A549 (cell line): Measurements from ENCODE around the gene KRT13. TPM values are rescaled to one million over a fixed set of nuclear protein-coding genes. Genes with fewer than 3 reads are reported as not detected.

Experiments
- ATAC-seq, 2 experiments: fragments of 200-7000 bp in 1 of 2; fragments of >200 bp in 1 of 2; cut with Nextera tagmentation in 1 of 2; cut with Tn5 transposase in 1 of 2; 3 replicates each; pipeline versions ENCODE4 v1.8.0 to v1.9.1; 2018 to 2020; ENCODE audit warnings: mild to moderate bottlenecking in 1 of 2, moderate library complexity in 1 of 2
- CTCF ChIA-PET: fragments of 300-600 bp; sonication (Branson Sonifier 250); formaldehyde crosslinking; extraction: SDS; loops from one replicate; lab custom pipeline; 2021; ENCODE audit warnings: antibody characterized with exemption, inconsistent platforms; lab: Yijun Ruan, JAX
- POLR2A ChIA-PET: fragments of 350-600 bp; formaldehyde crosslinking; extraction: SDS; loops from one replicate; lab custom pipeline; 2021; ENCODE audit warnings: antibody characterized with exemption, inconsistent platforms; lab: Yijun Ruan, JAX
- DNase-seq, 2 experiments: peaks; one replicate each; pipeline versions ENCODE4 v3.0.0 to v3.0.0-alpha.2; 2011 to 2016; ENCODE audit warnings: low read depth in 1 of 2, low spot score in 1 of 2
- FAIRE-seq: peaks from 2 replicates; lab custom pipeline; 2011; peaks lifted over from hg19 to GRCh38; lab: Jason Lieb, UNC
- H3K27ac ChIP-seq, 2 experiments: fragments of >200 bp; sonication (Bioruptor Twin); formaldehyde crosslinking; 3 replicates each; pipeline ENCODE4 v1.5.1; 2016 to 2017
- H3K4me1 ChIP-seq: fragments of >200 bp; sonication (Bioruptor Twin); formaldehyde crosslinking; 3 replicates; pipeline ENCODE4 v1.6.1; 2016
- H3K4me2 ChIP-seq: fragments of >200 bp; sonication (Bioruptor Twin); formaldehyde crosslinking; 3 replicates; pipeline ENCODE4 v1.6.1; 2016
- H3K4me3 ChIP-seq: fragments of >200 bp; sonication (Bioruptor Twin); formaldehyde crosslinking; 3 replicates; pipeline ENCODE4 v1.5.1; 2016
- H3K9me3 ChIP-seq: fragments of >200 bp; sonication (Bioruptor Twin); formaldehyde crosslinking; 3 replicates; pipeline ENCODE4 v1.6.1; 2016
- CBX2 ChIP-seq: fragments of 200-600 bp; sonication (generic); IDR thresholded peaks from 2 replicates; pipeline ENCODE4 v1.6.1; 2016; ENCODE audit warnings: low read depth, mild to moderate bottlenecking, borderline replicate concordance
- CEBPB ChIP-seq, 2 experiments: fragments of >200 bp in 1 of 2; sonication (Bioruptor Twin) in 1 of 2; formaldehyde crosslinking in 1 of 2; IDR thresholded peaks; 2 replicates each; pipeline ENCODE4 v1.6.1; 2012 to 2016
- CHD2 ChIP-seq: fragments of 150-350 bp; IDR thresholded peaks from 2 replicates; pipeline ENCODE4 v1.6.1; 2014; ENCODE audit warnings: low read length; ENCODE audit not compliant: partially characterized antibody
- CHD4 ChIP-seq: fragments of 200-600 bp; sonication (generic); IDR thresholded peaks from 2 replicates; pipeline ENCODE4 v1.6.1; 2016; ENCODE audit warnings: antibody characterized with exemption, mild to moderate bottlenecking, borderline replicate concordance
- ELK1 ChIP-seq: fragments of 150-350 bp; IDR thresholded peaks from 2 replicates; pipeline ENCODE4 v1.6.1; 2014; ENCODE audit warnings: low read depth, mild to moderate bottlenecking, low read length
- EP300 ChIP-seq, 2 experiments: fragments of >200 bp; sonication (Bioruptor Twin); formaldehyde crosslinking; IDR thresholded peaks; 2 replicates in 1 of 2; 3 replicates in 1 of 2; pipeline ENCODE4 v1.6.1; 2016 to 2017
- ESRRA ChIP-seq: fragments of 150-350 bp; IDR thresholded peaks from 2 replicates; pipeline ENCODE4 v1.6.1; 2014; ENCODE audit warnings: mild to moderate bottlenecking, low read length, borderline replicate concordance
- FOSB ChIP-seq: fragments of 250-450 bp; sonication (Bioruptor Pico); IDR thresholded peaks from 2 replicates; pipeline ENCODE4 v1.5.0; 2020; ENCODE audit warnings: mild to moderate bottlenecking, moderate library complexity
- FOXS1 ChIP-seq: fragments of 250-450 bp; sonication (Bioruptor Pico); IDR thresholded peaks from 2 replicates; pipeline ENCODE4 v1.5.0; 2020; ENCODE audit warnings: mild to moderate bottlenecking, moderate library complexity
- HDAC2 ChIP-seq: fragments of 200-600 bp; sonication (generic); IDR thresholded peaks from 2 replicates; pipeline ENCODE4 v1.6.1; 2016
- HMGXB4 ChIP-seq: fragments of 250-450 bp; sonication (Bioruptor Pico); IDR thresholded peaks from 2 replicates; pipeline ENCODE4 v1.5.0; 2021; ENCODE audit warnings: mild to moderate bottlenecking, moderate library complexity, borderline replicate concordance
- HOXA7 ChIP-seq: fragments of 250-450 bp; sonication (Bioruptor Pico); IDR thresholded peaks from 2 replicates; pipeline ENCODE4 v1.5.0; 2020; ENCODE audit warnings: mild to moderate bottlenecking, moderate library complexity
- HOXB13 ChIP-seq: fragments of 250-450 bp; sonication (Bioruptor Pico); IDR thresholded peaks from 2 replicates; pipeline ENCODE4 v1.5.0; 2020; ENCODE audit warnings: low read depth, mild to moderate bottlenecking, moderate library complexity
- MAFK ChIP-seq: fragments of 450-650 bp; IDR thresholded peaks from 2 replicates; pipeline ENCODE4 v1.6.1; 2014; ENCODE audit not compliant: partially characterized antibody
- MAX ChIP-seq: IDR thresholded peaks from 2 replicates; pipeline ENCODE4 v1.6.1; 2012
- MAZ ChIP-seq: fragments of 150-350 bp; IDR thresholded peaks from 2 replicates; pipeline ENCODE4 v1.6.1; 2014; ENCODE audit warnings: antibody characterized with exemption, low read depth, low read length, borderline replicate concordance
- PBX3 ChIP-seq: IDR thresholded peaks from 2 replicates; pipeline ENCODE4 v1.6.1; 2012
- PHF8 ChIP-seq: fragments of 200-600 bp; sonication (generic); IDR thresholded peaks from 2 replicates; pipeline ENCODE4 v1.6.1; 2016; ENCODE audit warnings: low read depth, mild to moderate bottlenecking, antibody characterized with exemption, moderate library complexity, borderline replicate concordance
- POLR2AphosphoS2 ChIP-seq: conservative IDR thresholded peaks from 2 replicates; pipeline ENCODE4 v1.6.1; 2012; ENCODE audit warnings: low read length, improper control_type of control experiment, inconsistent platforms
- RCOR1 ChIP-seq: fragments of 150-350 bp; IDR thresholded peaks from 2 replicates; pipeline ENCODE4 v1.6.1; 2014; ENCODE audit warnings: antibody characterized with exemption, low read length, low read depth
- REST ChIP-seq: fragments of 200-600 bp; sonication (generic); IDR thresholded peaks from 2 replicates; pipeline ENCODE4 v1.6.1; 2016; ENCODE audit warnings: antibody characterized with exemption, mild to moderate bottlenecking, moderate library complexity
- RFX5 ChIP-seq: fragments of 450-650 bp; IDR thresholded peaks from 2 replicates; pipeline ENCODE4 v1.7.1; 2014; ENCODE audit warnings: antibody characterized with exemption, mild to moderate bottlenecking, moderate library complexity
- RNF2 ChIP-seq: fragments of 200-600 bp; sonication (generic); IDR thresholded peaks from 2 replicates; pipeline ENCODE4 v1.6.1; 2016; ENCODE audit warnings: low read depth, mild to moderate bottlenecking, antibody characterized with exemption, moderate library complexity, borderline replicate concordance
- SMC3 ChIP-seq: fragments of >200 bp; sonication (Bioruptor Twin); formaldehyde crosslinking; IDR thresholded peaks from 3 replicates; pipeline ENCODE4 v1.6.1; 2018; ENCODE audit warnings: inconsistent platforms
- SREBF2 ChIP-seq: fragments of 450-650 bp; IDR thresholded peaks from 2 replicates; pipeline ENCODE4 v1.6.1; 2014; ENCODE audit warnings: mild to moderate bottlenecking, moderate library complexity
- TFCP2L1 ChIP-seq: fragments of 250-450 bp; sonication (Bioruptor Pico); IDR thresholded peaks from 2 replicates; pipeline ENCODE4 v1.5.0; 2021; ENCODE audit warnings: mild to moderate bottlenecking
- ZSCAN20 ChIP-seq: fragments of 250-450 bp; sonication (Bioruptor Pico); IDR thresholded peaks from 2 replicates; pipeline ENCODE4 v1.8.0; 2022; ENCODE audit warnings: mild to moderate bottlenecking, moderate library complexity
- WGBS: methylation state at CpG from one replicate; pipeline ENCODE4 v1.1.6; 2017; ENCODE audit errors: missing lambda C conversion rate; 5-methylcytosine and 5-hydroxymethylcytosine counted together
- polyA plus RNA-seq, 4 experiments: library from polyadenylated mRNA; depleted of rRNA in 3 of 4; stranded (reverse); fragments of >200 nt; fragmentation: RNase III in 1 of 4; extraction: RNeasy Plus Mini Kit Qiagen cat#74134 plus additional on column Dnase treatment in 1 of 4; gene quantifications; 2 replicates in 3 of 4; 3 replicates in 1 of 4; pipeline ENCODE4 v1.2.3, GENCODE V29; 2011 to 2017

KRT13 gene
- polyA plus RNA-seq, 2 of the 4 experiments (the other 2 are of a cell fraction): 0.06 TPM; not detected in 1

GRCh38 chr17:41464173-41464572 lies 41.2 kb downstream of the KRT13 start (continued):
- TF ChIP-seq ELK1 (no peak), EP300 (IDR thresholded peaks at IDR 0.05) (no peak), CBX2 (no peak), HOXA7 (CRISPR knock-in tag) (no peak), PHF8 (no peak), PBX3 (no peak), FOXS1 (CRISPR knock-in tag) (no peak), ZSCAN20 (CRISPR knock-in tag) (no peak), MAX (no peak), CHD4 (no peak)
- TF ChIP-seq, all 56 proteins: peak for 0

- no peak overlapping the region for H3K4me2 ChIP-seq
- CTCF ChIA-PET: interaction anchor here (0.7 to 3.7 kb wide), 7 partner anchors 12 to 204 kb away, joined by 3 to 13 read pairs (median 5); partner anchors contain the start of gene KRT38
These were observed 41.7 kb downstream of the KRT13 start for GRCh38 chr17:41463746-41464145.

More at GRCh38 chr17:41463746-41464145, 41.7 kb downstream of the KRT13 start:
- Histone ChIP-seq H3K4me3 (no peak overlapping the region), H3K4me1 (peaks cover 13% of the 10 kb centered on the region), H3K9me3 (peaks cover 17% of the 10 kb centered on the region; the same call in 2 of the 3 replicates), H3K27ac (no peak overlapping the region)
- DNase-seq: no peak
- POLR2A ChIA-PET: no interaction called here
- no peak for FAIRE-seq
- 91% methylated on average over 8 of the region's 8 CpGs for WGBS
- no peak for TF ChIP-seq PHF8
- no peak for TF ChIP-seq RNF2
- no peak for TF ChIP-seq HDAC2
- no peak for TF ChIP-seq HOXB13 (CRISPR knock-in tag)
- TF ChIP-seq SMC3: no peak
- no peak for TF ChIP-seq CEBPB (IDR thresholded peaks at IDR 0.05)
- TF ChIP-seq HMGXB4: no peak
- TF ChIP-seq SREBF2: no peak
- TF ChIP-seq MAZ: no peak
- TF ChIP-seq HOXA7 (CRISPR knock-in tag): no peak
- TF ChIP-seq REST: no peak
- no peak for TF ChIP-seq RCOR1
- TF ChIP-seq CHD2: no peak
- no peak for TF ChIP-seq RFX5
- TF ChIP-seq TFCP2L1 (CRISPR knock-in tag): no peak
- no peak for TF ChIP-seq ESRRA
- no peak for TF ChIP-seq CBX2
- no peak for TF ChIP-seq FOSB
- no peak for TF ChIP-seq MAFK
- TF ChIP-seq POLR2AphosphoS2: no peak
- ATAC-seq: no peak
